NT2/D1 (cell line): ENCODE measurements around the gene CARMIL1.

ENCODE experiments used
- SUZ12 ChIP-seq: IDR thresholded peaks from 2 replicates; pipeline ENCODE4 v1.6.1; 2011; ENCODE audit not compliant: insufficient read length, insufficient read depth; ENCODE audit errors: extremely low read depth
- YY1 ChIP-seq: IDR thresholded peaks from 2 replicates; pipeline ENCODE4 v1.6.1; 2011; ENCODE audit not compliant: insufficient read length, insufficient read depth
- ZNF274 ChIP-seq: IDR thresholded peaks from 2 replicates; pipeline ENCODE4 v1.6.1; 2011; ENCODE audit warnings: mild to moderate bottlenecking, low read depth, low read length

DNA sequence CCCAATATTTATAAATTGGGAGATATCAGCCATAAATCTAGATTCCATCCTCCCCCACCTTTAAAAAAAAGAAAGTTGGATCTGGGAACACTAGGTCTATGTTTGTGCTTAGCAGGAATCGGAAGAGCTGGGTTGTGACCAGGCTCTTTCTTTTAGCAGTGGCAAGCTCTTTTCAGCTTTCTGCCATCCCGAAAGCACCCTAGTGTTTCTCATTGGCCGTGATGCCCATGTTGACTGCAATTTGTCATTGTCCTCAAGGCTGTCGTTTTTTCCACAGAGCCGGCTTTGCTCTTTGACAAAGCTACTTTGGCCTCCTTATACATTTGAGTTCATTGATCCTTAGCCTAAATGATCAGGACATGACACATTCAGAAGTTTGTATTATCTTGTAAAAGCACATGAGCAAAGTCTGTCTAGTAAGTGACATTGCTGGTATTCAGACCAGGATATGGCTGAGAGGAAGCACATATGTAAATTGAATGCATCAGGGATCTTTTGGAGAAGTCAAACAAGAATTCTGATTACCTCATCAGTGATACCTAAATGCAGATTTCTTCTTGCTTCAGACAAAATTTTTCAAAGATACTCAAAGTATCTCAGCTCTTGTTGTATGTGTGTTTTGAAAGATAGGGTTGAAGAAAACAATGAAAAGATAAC lies 50.1 kb downstream of the CARMIL1 start:
- TF ChIP-seq SUZ12 (no peak), YY1 (no peak), ZNF274 (no peak)
